ENCODE measurements around the gene KCNQ1.

KCNQ1 gene

DNA sequence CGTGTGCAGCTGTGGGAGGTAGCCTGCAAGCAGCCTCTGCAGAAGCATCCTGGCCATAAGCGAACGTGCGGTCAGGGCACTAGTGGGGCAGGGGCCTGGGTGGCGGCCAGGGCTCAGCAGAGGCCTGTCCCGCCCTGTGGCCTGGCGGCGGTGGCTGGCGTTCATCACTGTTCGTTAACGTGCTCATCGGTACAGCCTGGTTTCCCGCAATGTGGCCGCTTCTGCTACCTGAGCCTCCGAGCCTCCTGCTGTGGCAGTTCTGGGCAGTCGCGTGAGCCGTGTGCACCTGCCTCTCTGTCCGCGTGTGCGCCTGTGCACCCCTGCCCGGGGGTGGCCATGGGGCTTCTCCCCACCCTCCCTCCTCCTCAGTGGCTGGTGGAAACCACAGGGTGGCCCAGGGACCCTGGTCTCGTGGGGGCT is 137.1 kb downstream of the KCNQ1 start:
- DNase-seq (ENCODE audit: low spot score) = no peak

DNA sequence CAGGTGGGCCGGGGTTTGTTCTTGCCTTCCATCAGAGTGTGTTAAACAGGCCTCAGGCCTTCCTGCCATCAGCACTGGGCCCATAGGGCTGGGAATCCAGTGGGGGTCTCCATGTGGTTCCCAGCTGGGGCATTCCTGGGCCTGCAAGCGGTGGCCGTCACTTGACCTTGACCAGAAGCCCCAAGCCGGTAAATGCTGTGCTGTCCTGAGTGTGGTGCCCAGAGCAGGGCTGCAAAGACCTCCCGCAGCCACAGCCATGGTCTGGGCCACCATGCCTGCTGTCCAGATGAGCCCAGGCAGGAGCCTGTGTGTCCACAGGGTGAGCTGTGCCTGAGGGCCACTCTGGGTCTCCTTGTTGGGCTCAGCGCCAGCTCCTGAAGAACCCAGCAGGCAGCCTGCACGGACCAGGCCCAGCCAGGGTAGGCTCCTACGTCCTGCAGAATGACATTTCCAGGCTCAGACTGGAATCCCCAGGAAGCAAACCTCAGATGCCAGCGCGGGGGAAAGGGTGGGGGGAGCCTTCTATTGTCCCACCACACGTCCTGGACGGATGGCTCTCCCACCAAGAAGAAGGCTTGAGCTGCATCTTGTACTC is 137.6 kb downstream of the KCNQ1 start:
- no peak for DNase-seq (ENCODE audit: low spot score)

DNA sequence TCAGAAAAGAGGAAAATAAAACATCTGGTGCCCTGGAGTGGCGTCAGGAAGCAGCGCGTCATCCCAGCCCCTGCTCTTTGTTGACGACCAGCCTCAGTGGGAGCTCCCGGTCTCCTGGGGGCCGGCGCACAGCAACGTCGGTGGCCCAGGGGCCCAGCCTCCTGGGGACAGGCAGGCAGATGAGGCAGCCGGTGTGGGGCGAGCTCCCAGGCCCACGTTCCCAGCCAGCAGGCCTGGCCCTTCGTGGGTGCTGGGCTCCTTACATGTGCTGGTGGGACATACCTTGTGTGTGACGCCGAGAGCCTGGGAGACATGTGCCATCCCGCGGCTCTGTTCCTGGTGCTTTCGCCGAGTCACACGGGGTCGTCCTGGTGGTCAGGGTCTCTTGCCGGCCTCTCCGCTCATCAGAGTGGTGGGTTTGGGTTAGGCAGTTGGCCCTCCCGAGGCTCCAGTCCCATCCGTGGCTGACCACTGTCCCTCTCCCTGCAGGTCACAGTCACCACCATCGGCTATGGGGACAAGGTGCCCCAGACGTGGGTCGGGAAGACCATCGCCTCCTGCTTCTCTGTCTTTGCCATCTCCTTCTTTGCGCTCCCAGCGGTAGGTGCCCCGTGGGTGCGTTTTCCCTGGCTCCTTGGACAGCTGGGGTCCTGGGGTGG is 138.3 kb downstream of the KCNQ1 start:
- no peak for DNase-seq (ENCODE audit: low spot score)

DNA sequence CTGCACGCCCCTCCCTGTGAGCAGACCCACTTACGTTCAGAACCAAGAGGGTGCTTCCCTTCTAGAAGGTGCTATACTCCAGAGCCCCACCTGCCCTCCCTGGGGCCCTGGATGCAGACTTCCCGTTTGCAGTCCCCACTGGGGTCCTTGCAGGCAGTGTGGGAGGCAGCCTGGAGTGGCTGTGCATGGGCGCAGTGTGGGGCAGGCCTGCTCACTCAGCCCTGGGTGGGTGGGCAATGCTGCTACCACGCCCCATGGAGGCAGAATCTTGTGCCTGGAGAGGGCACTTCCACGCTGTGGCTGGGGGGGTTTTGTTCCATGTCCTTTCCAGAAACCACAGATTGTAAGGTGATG is 138.8 kb downstream of the KCNQ1 start:
- no peak for DNase-seq (ENCODE audit: low spot score)

DNA sequence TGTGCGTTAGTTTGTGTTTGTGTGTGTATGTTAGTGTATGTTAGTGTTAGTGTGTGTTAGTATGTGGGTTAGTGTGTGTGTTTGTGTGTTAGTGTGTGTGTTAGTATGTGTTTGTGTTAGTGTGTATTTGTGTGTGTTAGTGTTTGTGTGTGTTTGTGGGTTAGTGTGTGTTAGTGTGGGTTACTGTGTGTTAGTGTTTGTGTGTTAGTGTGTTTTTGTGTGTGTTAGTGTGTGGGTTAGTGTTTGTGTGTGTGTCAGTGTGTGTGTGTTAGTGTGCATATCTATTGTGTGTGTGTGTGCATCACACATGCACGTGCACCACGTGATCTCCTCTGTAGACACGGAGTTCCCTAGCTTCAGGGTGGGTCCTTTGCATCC is 139.6 kb downstream of the KCNQ1 start:
- no peak for DNase-seq (ENCODE audit: low spot score)

DNA sequence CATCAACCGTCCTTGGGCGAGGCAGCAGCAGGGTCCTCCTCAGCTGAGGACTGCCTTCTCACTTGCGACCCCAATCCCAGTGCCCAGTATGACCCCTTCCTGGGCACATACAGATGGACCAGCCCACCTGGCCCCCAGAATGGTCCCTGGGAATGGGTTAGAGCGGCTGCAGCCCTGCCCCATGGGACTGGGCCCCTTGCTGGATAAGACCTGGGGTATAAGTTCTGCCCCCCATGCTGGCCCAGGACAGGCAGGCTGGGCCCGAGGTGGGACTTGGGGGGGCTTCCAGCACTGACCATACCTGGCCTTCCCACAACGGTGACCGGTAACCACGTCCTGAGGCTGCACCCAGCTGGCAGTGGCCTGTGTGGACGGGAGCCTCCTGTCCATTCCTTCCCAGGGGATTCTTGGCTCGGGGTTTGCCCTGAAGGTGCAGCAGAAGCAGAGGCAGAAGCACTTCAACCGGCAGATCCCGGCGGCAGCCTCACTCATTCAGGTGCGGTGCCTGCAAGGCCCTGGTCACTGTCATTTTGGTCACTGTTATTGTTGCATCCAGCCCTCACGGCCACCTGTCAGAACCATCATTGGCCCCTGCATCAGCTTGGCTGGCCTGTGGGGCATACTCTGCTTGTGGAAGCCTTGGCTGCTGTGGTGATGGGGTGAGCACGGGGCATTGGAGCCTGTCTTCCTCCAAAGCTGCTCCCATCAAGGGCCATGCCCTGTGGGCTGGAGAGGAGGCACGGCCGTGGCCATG is 140.2 kb downstream of the KCNQ1 start:
- DNase-seq (ENCODE audit: low spot score) = no peak

DNA sequence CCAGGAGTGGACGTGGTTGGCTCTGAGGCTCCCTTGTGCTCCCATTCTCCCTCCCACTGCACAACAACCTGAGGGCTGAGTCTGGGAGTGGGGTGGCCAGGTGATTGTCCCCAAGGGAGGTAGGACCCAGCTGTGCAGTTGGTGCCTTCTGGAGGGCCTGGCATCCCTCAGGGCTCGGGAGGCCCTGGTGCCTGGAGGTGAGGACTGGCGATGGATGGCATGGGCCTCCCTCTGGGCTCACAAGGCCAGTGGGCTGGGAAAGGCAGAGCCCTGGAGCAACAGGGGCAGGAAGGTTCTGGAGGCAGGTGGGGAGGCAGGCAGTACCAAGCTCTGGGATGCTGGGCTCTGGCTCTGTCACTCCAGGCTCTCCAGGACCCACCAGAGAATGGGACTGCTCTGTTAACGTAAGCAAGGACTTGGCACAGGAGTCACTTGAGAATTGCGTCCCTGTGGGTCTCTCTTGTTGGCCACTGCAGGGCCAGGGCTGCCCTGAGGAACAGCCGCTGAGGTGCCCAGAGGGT is 140.8 kb downstream of the KCNQ1 start:
- DNase-seq (ENCODE audit: low spot score) = no peak

DNA sequence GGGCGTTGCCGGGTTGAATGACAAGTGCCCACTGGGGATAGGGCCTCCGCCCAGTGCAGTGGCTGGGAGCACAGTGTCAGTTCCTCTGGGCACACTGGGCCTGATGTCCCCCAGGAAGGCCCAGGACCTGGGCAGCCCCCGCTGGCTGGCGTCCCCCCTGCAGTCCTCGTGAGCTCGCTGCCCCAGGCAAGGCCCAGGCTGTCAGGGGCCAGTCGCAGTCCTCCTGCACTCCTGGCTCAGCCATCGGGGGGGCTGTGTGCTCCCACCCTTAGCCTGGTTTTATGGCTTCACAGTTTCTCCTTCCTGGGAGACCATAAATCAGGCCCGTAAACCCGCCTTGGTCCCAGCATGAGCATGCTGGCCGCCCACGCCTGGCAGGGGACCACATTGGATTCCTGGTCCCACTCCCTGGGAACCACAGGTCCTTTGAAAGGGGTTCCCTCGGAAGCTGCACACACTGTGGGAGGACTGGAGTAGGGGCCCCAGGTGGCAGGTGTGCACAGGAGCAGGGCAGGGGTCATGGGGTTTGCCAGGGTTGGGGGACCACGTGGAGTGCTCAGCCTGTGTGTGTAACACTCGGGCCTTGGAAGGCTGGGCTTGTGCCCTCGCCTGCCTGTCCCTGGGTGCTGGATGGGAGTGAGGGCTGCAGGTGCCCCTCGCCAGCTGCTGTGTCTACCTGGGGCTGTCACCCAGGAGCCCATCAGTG is 141.4 kb downstream of the KCNQ1 start:
- DNase-seq (ENCODE audit: low spot score) = no peak

DNA sequence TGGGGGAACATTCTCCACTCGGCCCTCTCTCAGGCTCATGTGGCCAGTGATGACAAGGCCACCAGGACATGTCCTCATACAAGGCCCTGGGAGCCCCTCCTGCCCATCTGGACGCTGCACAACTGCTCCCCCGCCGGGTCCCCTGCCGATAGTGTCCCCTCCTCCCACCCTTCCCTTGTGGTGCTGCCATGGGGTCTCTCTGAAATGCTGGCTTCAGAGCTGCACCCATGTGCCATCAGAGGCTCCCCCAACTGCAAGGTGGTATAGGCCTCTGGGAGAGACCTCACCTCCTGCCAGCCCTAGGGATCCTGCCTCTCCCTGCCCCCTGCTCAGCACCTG is 142.0 kb downstream of the KCNQ1 start:
- DNase-seq (ENCODE audit: low spot score) = no peak

DNA sequence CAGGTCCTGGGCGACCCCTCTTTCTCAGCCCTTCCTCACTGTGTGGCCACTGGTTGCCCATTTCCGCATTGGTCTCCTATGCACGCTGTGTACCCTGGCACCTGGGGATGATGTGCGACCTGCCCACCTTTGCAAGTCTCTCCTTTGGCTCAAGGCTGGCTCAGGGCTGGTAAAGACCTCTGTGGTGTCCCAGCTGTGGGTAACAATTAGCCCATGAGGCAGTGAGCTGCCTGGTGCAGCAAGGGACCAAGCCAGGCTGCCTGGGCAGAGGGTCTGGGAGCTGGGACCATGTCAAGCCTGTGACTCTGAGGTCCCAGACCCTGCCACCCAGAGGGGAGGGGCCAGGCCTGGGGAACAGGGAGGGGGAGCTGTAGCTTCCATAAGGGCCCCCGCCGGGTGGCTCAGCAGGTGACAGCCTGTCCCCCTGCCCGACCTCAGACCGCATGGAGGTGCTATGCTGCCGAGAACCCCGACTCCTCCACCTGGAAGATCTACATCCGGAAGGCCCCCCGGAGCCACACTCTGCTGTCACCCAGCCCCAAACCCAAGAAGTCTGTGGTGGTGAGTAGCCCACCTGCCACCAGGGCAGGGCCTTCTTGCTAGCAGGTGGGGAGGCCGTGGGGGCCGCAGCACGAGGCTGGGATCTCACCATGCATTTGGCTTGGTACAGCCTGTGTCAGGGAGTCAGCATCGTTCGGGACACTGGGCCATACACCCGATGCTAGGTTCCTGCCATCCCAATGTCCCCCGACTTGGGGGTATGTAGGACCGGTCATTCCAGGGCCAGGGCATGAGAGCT is 142.5 kb downstream of the KCNQ1 start:
- no peak for DNase-seq (ENCODE audit: low spot score)

DNA sequence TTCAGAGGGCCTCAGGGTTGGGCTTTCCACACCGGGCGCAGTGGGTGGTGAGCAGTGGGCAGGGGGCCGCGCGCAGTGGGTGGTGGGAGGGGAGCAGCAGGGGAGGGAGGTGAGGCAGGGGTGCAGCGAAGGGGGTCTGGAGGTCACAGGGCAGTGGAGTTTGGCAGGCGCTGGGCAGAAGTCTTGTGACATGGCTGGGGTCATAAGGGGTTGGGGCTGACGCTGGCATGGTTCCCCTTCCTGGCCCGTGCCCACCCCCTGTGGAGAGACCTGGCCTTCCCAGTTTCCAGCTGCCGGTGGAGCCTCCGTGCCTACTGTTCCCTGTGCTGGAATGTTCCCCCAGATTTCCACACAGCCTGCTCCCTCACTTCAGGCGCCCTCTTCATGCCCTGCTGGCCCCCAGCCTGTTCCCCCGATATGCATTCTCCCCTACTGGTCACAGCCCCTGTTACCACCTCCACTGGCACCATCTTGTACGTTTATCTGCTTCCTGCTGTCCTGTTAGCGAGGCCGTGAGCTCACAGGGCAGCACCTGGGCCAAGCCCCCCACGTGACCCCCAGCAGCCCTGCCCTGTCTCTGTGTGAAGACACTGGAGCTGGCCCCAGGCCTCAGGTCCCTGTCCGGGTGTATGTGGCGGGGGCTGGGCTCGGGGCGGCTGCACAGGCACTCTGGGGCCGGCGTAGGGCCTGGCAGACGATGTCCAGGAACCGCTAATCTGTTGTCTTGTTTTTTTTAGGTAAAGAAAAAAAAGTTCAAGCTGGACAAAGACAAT is 143.4 kb downstream of the KCNQ1 start:
- no peak for DNase-seq (ENCODE audit: low spot score)

DNA sequence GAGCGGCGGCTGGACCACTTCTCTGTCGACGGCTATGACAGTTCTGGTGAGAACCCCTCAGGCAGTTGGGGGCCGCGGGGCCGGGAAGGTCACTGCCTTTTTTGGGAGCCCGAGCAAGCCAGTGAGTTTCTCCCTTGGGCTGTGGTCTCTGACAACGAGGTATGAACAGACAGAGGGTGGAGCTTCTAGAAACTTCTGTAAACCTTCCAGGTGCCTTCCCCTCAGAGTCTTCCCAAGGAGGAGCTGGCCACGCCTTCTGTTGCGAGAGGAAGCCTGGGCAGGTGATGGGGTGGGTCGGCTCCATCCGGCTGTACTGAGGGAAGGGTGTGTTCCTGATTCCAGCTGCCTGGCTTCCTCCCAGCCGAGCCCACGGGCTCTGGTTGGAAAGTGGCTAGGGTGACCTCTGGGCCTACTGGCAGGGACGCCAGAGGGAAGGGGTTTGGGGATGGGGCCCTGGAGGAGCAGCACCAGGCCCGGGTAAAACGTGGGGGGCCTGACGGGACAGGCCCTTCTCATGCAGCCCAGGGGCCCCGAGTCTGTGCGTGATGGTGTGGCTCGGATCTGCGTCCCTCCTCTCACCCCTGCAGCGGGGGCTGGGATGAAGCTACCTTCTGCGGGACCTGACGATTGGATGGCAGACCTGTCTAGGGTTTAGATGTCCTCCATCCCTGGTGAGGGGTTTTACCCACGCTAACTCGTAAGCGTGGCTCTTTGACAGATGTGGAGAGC is 144.2 kb downstream of the KCNQ1 start:
- no peak for DNase-seq (ENCODE audit: low spot score)

DNA sequence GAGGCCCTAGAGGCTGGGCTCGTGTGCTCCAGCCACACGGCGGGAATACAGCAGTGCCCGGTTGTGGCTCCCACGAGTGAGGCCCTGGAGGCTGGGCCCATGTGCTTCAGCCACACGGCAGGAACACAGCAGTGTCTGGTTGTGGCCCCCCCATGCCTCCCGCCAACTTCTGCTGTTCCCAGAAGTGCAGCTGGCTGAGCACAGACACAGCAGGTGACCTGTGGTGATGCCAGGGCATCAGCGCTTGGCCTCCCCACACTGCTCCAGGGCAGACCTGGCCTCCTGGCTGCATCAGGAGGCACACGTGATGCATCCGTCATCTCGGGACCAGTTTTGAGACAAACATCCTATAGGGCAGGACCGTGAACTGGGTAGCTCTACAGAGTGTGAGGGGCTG is 144.7 kb downstream of the KCNQ1 start:
- no peak for DNase-seq (ENCODE audit: low spot score)

DNA sequence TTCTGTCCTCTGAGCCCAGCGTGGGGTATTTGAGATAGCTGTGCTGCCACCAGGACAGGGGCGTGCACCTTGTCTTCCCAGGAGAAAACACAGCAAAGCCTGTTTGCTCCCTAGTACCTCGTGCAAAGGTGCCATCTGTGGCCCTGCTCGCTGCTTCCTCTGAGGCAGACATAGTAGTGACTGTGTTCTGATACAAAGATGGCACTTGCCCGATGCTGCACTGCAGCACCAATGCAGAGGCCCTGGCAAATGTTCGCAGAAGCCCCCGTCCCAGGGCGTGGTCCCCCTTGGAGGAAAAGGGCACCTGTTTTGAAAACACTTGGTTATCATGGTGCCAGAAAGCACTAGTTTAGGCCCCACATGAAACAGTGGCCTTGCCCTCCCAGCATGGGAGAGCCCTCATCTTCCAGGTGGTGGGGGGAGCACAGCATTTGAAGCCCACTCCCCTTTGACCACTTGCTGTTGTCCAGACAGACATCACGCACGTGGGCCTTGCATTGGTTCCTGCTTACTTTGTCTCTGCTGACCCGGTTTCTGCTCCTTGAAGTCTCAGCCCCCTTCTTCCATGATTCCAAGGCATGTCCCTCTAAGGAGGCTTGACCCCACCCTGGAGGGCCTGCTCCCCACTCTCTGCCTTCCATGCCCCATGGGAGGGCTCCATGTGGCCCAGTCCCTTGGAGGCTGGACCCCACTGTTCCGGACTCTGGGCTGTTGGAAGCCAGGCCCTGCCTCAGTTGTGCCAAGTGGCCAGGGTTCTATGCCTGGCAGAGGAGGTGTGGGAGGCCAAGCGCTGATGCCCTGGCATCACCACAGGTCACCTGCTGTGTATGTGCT is 145.5 kb downstream of the KCNQ1 start:
- no peak for DNase-seq (ENCODE audit: low spot score)

DNA sequence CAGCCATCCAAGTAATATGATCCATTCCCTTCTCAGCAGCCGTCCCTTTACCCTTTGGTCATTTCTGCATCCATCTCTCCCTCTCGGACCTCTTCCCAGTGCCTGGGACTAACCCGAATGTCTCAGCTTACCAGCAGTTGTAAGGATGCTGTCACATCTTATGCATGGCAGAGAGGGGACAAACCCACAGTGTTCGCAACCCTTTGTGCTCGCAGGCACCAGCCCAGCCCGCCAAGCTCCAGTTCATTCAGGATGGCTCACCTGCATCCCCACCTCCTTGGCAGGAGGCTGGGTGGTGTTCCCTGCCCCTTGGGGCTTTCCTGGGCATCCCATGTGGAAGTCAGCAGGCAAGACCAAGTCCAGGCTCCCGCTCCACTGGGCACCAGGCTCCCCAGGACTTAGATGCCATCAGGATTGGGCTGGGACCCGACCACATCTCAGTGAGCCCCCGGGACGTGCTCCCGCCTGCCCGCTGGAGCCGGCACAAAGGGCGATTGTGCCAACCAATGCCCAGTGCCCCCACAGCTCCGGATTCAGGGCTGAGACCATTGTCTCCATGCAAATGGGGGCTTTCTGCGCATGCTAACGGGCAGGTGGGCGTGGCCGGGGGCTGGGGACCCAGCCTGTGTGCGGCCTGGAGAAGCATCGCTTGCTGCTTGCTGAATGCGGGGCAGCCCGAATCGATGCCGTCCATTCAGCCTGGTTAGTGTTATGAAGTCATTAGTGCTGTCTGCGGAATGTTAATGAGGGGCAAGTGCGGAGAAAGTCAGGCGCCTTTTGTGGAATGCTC is 146.4 kb downstream of the KCNQ1 start:
- DNase-seq (ENCODE audit: low spot score) = no peak

DNA sequence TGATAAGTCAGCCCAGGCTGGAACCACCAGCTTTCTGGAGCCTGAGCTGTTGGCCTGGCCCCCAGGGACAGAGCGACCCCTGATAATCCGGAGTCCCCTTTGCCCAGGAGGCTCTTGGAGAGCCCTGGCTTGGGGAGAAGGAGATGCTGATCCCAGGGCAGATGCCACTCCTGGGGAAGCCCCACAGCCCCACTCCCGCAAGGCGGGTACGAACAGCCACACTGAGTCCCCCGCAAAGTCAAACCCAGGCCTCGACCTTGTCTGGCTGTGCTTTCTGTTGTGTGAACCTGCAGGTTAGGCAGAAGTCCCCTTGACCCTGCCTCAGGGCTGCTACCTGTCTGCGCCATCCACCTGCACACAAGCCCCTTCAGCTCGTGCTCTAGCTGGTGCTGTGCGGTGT is 147.0 kb downstream of the KCNQ1 start:
- no peak for DNase-seq (ENCODE audit: low spot score)

DNA sequence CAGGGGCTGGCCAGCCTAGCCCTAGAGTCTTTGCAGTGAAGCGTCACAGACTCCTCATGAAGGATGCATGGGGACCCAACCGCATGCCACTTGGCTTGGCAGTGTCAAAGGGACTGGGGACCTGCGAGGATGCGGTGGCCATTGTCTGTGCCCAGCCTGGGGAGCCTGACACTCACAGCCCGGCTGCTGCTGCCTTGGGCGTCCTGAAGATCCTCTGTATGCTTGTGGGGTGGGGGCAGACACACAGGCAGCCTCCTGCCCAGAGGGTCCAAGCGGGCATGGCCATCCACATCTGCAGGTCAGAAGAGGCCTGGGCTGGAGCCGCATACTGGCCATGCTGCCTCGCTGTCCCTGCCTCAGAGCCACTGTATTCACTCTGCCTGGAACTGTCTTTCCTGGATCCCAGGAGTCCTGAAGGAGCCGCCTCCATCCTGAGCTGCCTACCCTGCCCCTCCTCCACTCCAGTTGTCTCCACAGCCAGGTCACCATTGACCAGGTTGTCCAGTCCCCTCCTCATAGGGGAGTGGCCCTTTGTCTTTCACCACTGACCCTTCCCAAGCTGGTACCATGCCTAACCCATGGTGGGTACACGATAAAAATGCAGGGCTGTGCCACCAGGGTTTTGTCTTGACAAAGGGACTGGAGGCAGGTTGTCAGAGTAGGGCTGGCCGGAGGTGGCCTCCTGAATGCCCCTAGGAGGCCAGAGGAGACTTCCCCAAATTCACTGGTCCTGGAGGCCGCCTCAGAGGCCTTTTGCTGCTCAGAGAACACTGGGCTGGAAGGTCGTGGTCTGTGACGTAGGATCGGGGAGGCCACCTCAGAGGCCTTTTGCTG is 148.0 kb downstream of the KCNQ1 start:
- DNase-seq (ENCODE audit: low spot score) = no peak

DNA sequence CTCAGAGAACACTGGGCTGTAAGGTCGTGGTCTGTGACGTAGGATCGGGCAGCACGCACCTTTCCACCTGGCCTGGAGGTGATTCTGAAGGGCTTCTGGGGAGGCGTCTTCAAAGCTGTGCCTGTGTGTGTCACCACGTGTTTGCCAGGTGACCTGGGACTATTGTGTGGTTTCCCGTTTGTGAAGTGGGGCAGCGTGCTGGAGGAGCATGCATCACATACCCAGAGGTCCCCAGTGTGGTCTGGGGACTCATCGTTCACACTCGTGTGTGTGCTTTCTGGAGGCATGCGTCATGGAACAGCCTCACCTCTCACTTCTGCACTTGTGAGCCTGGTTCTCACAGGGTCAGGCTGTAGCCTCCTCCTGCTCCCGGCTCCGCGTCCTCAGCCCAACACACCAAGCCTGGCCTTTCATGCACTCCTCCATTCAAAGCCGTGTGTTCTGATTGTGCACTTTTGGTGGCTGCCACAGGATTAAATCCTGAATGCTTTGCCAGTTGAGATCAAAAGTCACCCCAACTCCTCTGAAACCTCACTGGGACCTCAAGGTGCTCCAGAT is 148.7 kb downstream of the KCNQ1 start:
- no peak for DNase-seq (ENCODE audit: low spot score)

Measured in NAMALWA (cell line).